ENCODE results near the gene ZNF487.

The ZNF487 gene

GRCh38 chr10:43502931-43503330 lies 66.0 kb downstream of the ZNF487 start:
- TF ChIP-seq CTCF (IDR thresholded peaks at IDR 0.05; ENCODE audit: low read depth, low read length, missing control alignments) = no peak
- no peak for DNase-seq
- Histone ChIP-seq H3K27ac (no peak overlapping the region), H3K36me3 (replicated peaks) (no peaks in the 10 kb centered on the region), H3K27me3 (replicated peaks) (no peaks in the 10 kb centered on the region), H3K4me3 (ENCODE audit: low read depth, low read length) (no peak overlapping the region)
- in situ Hi-C loops (cut with HindIII; ENCODE audit: low pct_ligation_motif_present, low sequenced_read_pairs) = no loop called here

GRCh38 chr10:43524434-43525247 lies 87.7 kb downstream of the ZNF487 start:
- no peaks in the 10 kb centered on the region for H3K27me3 ChIP-seq (replicated peaks)
- no peak overlapping the region for H3K27ac ChIP-seq
- in situ Hi-C loops (cut with HindIII; ENCODE audit: low pct_ligation_motif_present, low sequenced_read_pairs) = no loop called here
- H3K4me3 ChIP-seq (ENCODE audit: low read depth, low read length) = no peak overlapping the region
- TF ChIP-seq CTCF (IDR thresholded peaks at IDR 0.05; ENCODE audit: low read depth, low read length, missing control alignments) = no peak
- DNase-seq = no peak
- no peaks in the 10 kb centered on the region for H3K36me3 ChIP-seq (replicated peaks)

All from brain microvascular endothelial cell (primary cell).